Measurements from ENCODE around the gene QSOX2.
A peak's percentile ranks its signal among the peaks of the same experiment; 100 is the strongest.

QSOX2 gene

DNA sequence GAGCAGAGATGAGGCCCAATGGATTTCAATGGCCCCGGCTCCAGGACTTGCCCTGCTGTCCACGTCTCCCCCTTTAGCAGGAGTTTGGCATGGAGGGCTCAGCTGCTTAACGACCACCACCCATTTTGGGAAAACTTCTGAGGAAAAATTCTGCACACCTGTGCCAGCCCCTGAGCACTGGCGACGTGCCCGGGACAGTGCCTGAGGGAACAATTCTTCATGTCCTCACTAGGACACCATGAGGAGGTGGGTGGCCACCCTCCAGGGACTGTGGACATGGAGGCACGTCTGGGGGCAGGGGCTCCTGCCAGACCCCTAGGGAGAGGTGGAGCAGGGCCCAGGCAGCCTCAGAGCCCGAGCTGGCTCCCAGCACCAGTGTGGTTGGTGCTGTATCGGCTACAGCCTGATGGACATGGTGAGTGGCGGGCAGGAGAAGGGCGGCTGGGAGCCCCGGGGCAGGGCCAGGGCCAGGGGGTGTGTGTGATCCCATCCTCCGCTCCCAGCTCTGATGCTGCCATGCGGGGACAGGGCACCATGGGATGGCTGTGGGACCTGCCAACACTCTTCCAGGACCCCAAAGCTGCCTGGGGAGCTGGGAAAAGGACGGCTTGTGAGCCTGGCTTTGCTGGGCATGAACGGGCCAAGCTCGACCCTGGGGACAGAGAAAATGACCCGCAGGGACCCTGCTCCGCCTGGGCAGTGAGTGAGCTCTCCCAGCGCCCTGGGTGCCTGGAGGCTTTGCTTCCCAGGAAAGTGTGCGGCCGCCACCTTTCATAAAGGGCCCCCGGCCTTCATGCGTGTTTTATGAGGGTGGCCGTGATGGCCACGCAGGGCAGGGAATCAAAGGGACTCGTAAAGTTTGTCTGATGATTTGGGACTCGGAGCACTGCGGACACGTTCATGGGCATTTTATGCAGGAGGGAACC is 3.6 kb upstream of the QSOX2 start:
- H3K4me3 ChIP-seq (ENCODE audit: low read depth, low read length) = no peak overlapping the region
- no peak for DNase-seq (ENCODE audit: low read depth)
- TF ChIP-seq, protein P1, sequence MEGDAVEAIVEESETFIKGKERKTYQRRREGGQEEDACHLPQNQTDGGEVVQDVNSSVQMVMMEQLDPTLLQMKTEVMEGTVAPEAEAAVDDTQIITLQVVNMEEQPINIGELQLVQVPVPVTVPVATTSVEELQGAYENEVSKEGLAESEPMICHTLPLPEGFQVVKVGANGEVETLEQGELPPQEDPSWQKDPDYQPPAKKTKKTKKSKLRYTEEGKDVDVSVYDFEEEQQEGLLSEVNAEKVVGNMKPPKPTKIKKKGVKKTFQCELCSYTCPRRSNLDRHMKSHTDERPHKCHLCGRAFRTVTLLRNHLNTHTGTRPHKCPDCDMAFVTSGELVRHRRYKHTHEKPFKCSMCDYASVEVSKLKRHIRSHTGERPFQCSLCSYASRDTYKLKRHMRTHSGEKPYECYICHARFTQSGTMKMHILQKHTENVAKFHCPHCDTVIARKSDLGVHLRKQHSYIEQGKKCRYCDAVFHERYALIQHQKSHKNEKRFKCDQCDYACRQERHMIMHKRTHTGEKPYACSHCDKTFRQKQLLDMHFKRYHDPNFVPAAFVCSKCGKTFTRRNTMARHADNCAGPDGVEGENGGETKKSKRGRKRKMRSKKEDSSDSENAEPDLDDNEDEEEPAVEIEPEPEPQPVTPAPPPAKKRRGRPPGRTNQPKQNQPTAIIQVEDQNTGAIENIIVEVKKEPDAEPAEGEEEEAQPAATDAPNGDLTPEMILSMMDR (IDR thresholded peaks at IDR 0.05; ENCODE audit: control insufficient read depth, extremely low read depth, insufficient read depth) = no peak

DNA sequence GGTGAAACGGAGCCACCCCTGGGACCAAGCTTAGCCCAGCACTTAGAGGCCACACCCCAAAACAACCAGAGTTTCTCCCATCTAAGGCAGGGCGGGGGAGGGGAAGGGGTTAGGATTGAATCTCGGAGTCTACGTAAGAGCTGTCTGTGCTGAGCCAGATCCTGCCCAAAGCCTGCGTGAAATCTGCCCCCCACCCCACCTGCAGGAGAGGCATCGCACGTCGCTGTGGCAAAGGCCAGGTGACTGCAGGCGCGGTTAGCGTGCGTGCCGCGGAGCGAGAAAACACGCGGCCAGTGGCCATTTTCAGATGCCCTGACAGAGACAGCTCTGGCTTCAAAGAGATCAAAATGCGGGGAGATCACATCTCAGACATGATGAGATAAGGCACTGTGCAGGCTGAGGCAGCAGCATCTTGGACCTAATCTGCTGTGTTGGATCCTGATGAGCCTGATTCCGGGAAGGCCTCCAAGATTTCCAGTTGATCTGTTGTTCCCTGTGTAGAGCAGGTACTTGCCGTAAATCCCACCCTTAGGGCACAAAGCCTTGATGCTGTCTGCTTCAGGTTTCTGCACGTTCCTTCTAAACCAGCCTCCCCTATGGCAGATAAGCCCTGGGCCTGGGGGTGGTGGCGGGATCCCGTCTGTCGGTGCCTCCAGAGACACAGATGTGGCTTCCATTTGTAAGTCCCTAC is 2.5 kb upstream of the QSOX2 start:
- no peak for DNase-seq (ENCODE audit: low read depth)
- H3K4me3 ChIP-seq (ENCODE audit: low read depth, low read length) = no peak overlapping the region
- TF ChIP-seq, protein P1 (IDR thresholded peaks at IDR 0.05; ENCODE audit: control insufficient read depth, extremely low read depth, insufficient read depth) = no peak

DNA sequence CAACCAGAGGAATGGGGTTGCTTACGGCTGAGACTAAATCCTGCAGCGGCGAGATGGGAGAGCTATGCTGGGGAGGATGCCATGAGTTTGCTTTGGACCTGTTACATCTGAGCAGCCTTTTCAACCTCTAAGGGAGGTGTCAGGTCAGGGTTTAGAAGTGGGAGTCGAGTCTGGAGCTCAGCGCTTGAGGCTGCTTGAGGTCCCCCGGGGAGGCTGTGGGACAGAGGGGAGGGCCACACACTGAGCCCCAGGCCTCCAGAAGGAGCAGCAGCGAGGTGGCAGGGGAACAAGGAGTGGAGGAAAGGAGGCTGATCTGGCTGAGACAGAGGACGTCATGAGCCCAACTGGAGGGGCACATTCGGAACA is 1.9 kb upstream of the QSOX2 start:
- DNase-seq (ENCODE audit: low read depth) = no peak
- no peak overlapping the region for H3K4me3 ChIP-seq (ENCODE audit: low read depth, low read length)

DNA sequence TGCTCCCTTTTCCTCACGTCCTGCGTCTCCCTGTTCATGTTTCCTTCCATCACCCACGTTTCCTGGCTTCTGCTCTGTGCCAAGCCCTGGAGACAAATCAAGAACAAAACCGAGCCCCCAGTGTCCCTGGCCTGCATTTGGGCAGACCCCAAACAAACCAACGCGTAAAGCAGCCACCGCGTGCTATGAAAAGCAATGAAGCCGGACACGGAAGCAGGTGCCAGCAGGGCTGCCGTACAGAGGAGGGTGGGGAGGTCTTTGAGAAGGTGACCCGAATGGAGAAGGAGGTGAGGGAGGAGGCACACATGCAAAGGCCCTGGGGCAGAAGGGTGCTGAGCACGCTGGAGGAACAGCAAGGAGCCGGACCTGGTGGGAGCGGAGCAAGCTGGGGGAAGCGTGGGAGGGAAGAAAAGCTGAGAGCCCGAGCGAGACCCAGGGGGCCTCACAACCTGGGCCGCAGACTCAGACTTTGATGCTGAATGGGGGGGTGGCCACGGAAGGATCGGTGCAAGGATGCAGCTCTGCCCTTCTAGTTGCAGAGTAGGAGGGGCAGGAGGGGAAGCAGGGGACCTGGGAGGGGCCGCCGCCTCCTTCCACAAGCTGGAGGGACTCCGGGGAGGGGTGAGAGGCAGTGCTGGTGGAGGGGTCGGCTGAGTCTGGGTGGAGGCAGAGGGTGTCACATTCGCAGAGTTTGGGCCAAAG is 1.4 kb upstream of the QSOX2 start:
- no peak for DNase-seq (ENCODE audit: low read depth)
- TF ChIP-seq, protein P1 (IDR thresholded peaks at IDR 0.05; ENCODE audit: control insufficient read depth, extremely low read depth, insufficient read depth) = no peak
- H3K4me3 ChIP-seq (ENCODE audit: low read depth, low read length) = no peak overlapping the region

More for the DNA sequence above, 1.9 kb upstream of the QSOX2 start:
- TF ChIP-seq, protein P1 (IDR thresholded peaks at IDR 0.05; ENCODE audit: control insufficient read depth, extremely low read depth, insufficient read depth) = no peak

DNA sequence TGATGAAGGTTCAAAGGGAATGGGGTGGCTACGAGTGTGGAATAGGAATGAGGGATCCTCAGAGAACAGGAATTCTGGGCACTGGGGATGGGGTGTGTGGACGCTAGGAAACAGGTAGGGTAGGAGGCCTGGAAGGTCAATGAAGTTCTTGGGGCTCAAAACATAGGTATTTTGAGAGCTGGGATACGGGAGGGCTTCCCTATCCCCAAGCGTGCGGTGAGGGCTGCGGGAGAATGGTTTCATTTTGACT is 718 bp downstream of the QSOX2 start:
- no peak for DNase-seq (ENCODE audit: low read depth)
- peak overlapping the region; percentile 99 for H3K4me3 ChIP-seq (ENCODE audit: low read depth, low read length)
- TF ChIP-seq, protein P1 (IDR thresholded peaks at IDR 0.05; ENCODE audit: control insufficient read depth, extremely low read depth, insufficient read depth) = no peak

DNA sequence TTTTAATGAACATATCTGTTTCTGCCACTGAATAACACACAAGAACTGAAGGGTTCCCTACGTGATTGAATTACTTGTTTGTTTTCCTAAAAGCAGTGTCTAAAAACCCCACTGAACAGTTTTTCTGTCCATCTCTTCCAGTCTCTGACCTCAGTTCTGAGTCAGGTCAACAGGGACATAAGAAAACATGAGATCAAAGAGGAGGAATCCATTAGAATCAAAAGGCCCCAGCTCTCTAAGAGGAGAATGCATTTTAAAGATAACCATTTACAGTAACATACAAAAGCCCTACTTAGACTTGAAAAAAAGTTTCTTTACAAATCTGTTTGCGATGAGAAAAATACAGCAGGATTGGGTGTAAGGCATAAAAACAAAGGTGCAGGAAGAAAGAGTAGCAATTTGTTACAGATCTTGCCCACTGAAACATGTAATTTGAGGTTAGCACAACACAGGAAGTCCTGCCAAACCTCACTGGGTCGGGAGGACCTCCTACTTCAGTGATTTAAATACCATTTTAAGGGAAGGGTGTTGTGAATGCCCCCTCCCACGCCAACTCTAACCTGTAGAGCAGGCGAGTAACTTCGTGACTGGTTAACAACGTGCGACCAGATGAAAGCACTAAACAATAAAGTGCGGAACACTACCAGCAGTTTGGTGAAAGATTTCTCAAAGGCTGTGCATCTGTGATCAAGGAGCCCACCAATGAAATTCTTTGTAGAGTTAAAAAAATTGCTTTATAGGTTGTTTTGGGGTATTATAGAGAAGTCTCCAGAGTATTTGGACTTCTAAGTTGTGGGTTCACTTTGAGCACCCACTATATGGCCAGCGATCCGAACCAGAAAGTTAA is 1.3 kb downstream of the QSOX2 start:
- TF ChIP-seq, protein P1 (IDR thresholded peaks at IDR 0.05; ENCODE audit: control insufficient read depth, extremely low read depth, insufficient read depth) = no peak
- H3K4me3 ChIP-seq (ENCODE audit: low read depth, low read length) = peak overlapping the region; percentile 99
- no peak for DNase-seq (ENCODE audit: low read depth)
